Activated T-cell treated with anti-CD3 and anti-CD28 coated beads, Interleukin-2, amount 50 U/mL, for 48 hours (primary cell): ENCODE results near the gene XXYLT1.

Experiments
- DNase-seq, 2 experiments: peaks; one replicate each; pipeline ENCODE4 v3.0.0-alpha.2; 2020

XXYLT1 gene

GRCh38 chr3:195073866-195074860 lies 196.8 kb downstream of the XXYLT1 start:
- no peak for DNase-seq

DNA sequence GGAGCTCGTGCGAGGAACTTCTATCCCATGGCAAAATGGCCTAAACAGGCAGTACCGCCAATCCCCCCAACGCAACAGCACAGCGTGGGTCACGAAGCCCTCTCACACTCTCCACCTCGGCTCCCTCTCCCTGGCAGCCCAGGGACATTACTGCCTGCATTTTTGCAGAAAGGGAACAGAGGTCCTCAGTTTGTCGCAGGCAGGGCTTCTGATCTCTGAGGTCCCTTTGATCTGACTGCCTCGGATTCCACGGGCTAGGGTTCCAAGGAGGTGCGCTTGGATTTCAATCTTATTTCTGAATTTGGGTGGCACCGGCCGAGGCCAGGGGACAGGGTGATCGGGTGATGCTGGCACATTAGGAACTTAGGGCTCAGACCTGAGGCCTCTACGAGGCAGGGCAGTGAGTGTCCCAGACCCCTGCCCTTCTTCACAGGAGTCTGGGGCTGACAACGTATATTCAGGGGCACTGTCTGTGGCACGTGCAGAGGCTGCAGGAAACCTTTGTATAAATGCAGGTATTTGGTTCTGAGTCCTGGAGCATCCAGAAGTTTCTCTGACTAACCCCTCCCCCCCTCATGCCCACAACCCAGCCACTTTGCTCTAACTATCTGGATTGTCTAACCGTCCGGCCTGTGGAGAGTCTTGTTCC lies 197.9 kb downstream of the XXYLT1 start:
- no peak for DNase-seq

GRCh38 chr3:195071916-195072820 lies 198.8 kb downstream of the XXYLT1 start:
- no peak for DNase-seq

DNA sequence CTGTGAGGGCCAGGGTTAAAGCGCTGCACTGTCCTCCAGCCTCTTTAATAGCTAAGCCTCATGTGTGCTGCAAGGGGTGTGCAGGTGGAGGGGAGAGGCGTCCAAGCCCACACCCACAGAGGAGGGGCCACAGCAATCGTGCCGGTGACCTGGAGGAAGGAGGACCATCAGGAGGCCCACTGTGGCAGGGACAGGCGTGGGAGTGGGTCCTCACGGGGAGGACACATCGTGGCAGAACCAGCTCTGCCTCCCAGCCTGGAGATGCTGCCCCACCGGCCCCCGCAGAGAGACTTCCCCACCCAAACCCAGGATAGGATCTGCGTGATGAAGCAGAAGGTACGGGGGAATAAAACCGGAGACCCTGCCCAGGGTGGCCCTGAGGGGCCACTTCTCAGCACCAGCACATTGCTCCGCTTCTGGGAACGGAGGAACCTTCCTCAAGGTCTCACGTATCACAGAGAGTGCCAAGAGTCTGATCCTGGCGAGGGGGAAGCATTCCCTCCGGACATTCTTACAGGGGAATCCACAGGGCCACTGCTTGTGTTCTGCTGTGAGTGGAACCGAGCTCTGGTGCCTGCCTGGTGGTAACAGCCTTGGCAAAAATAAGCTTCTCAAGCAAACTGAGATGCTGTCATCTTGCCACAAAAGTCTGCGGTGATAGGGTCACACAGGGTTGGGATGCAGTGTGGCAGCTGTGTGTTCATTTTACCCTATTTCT lies 199.8 kb downstream of the XXYLT1 start:
- no peak for DNase-seq

GRCh38 chr3:195070336-195070735 lies 200.6 kb downstream of the XXYLT1 start:
- DNase-seq: no peak

GRCh38 chr3:195069501-195070251 lies 201.3 kb downstream of the XXYLT1 start:
- DNase-seq: no peak

GRCh38 chr3:195068084-195069080 lies 202.6 kb downstream of the XXYLT1 start:
- no peak for DNase-seq

DNA sequence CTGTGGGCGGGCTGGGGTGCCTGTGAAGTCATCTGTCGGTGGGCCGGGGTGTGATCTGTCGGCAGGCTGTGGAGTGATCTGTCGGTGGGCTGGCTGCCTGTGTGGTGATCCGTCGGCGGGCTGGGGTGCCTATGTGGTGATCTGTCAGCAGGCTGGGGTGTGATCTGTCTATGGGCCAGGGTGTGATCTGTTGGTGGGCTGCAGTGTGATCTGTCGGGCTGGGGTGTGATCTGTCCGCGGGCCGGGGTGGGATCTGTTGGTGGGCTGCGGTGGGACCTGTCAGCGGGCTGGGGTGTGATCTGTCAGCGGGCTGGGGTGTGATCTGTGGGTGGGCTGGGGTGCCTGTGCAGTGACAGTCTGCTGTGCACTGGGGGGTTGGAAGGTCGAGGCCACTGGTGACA lies 204.5 kb downstream of the XXYLT1 start:
- no peak for DNase-seq

- DNase-seq: no peak
Observed at GRCh38 chr3:195065864-195066185, 205.1 kb downstream of the XXYLT1 start.

- DNase-seq: no peak
Observed at GRCh38 chr3:195065142-195065863, 205.7 kb downstream of the XXYLT1 start.

DNA sequence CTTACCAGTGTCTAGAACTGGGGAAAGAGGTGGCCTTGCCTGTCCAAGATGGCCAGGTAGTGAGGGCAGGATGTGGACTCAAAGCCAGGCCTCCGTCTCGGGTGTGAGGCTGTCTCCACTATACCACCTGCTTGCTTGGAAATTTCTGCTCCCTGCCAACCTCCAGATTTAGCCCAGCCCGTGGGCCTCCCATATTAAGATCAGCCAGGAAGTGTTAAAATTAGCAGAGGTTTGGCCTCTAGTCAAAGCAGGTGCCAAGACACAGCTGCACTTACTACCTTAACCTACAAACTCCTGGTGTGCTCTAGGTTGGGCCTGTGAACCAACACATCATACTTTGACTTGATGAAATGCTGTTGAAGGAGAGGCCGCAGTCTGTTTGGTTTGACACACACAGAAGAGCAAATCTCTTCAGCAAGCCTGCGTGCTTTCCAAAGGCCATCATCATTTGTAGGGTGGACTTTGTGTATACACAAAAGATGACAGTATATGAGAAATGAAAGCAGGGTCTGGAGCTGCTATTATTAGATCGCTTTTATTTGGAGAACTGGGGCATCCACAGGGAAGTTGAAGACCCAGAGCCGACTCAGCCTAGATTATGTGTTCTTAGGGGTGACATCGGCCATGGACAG lies 206.5 kb downstream of the XXYLT1 start:
- no peak for DNase-seq

DNA sequence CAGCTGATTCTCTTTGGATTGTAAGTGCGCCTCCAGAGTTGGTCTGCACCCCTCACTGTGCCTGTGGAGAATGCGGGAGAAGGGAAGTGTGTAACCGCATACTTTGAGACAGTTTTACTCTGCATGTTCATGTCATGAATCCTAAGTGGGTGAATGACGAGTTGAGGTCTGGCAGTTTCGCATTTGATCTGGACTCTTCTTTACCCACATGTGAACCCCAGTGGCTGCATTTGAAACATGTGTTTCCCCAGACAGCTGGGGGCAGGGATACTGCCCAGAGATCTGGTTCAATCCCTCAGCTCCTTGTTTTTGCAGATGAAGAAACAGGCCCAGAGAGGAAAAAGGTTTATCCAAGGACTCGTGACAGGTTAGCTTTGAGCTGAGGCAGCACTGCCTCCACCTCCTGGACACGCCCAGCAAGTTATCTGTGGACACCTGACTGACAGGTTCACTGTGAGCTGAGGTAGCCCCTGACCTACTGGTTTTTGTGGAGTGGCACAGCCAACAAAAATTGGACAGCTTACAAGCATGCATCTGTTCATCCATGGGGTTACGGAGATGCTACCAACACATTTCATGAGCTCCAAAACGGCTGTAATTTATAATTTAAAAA lies 207.3 kb downstream of the XXYLT1 start:
- DNase-seq: no peak

- no peak for DNase-seq
Observed at GRCh38 chr3:195062866-195063540, 208.0 kb downstream of the XXYLT1 start.

DNA sequence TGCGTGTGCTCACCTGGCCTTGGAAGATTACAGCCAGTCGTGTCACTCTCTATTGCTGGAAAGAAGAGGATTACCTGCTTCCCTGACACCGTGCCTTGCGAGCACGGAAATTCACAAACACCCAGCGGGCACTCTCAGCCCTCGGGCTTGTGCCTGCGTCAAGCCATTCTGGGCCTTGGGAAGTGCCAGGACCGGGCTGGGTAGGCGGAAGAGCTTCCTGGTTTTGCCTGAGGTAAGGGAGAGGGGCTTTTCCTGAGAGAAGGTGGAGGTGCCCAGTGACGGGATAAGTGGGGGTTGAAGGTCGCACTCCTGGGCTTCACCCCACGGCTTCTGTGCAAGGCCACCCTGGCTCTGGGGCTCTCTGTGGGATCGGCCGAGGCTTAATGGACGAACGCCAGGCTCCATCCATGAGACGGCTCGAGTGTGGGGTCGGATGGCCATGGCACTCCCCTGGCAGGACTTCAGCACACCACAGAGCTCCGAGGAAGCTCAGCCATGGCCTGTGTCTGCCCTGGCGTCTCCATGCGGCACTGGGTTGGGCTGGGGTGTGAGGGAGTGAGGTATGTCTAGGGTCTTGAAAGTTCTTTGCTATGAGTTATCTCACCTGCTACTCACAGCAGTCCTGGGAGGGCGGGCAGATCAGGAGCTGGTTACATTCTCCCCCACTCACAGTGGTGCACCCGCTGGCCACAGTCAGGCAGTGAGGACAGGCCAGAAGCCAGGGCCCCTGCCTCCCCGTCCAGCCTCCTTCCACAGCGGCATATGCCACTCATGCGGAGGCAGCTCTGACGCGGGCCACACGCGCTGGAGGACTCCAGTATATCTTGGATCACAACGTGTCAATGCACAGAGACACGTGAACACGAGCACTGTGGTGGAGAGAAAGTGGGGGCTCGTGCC lies 209.0 kb downstream of the XXYLT1 start:
- no peak for DNase-seq

- DNase-seq: no peak
Observed at GRCh38 chr3:195060531-195061291, 210.2 kb downstream of the XXYLT1 start.

GRCh38 chr3:195060217-195060481 lies 210.8 kb downstream of the XXYLT1 start:
- no peak for DNase-seq
